ENCODE measurements around the gene UFC1.

GRCh38 chr1:161138431-161138830 is 15.3 kb upstream of the UFC1 start:
- TF ChIP-seq POLR2AphosphoS5 (IDR thresholded peaks at IDR 0.05; ENCODE audit: low read depth, low read length) (no peak), EZH2phosphoT487 (IDR thresholded peaks at IDR 0.05; ENCODE audit: borderline replicate concordance) (no peak), POLR2A (IDR thresholded peaks at IDR 0.05; ENCODE audit: borderline replicate concordance, extremely low read depth, insufficient read depth, insufficient read length) (no peak)
